ENCODE measurements around the gene ARHGAP8.
"Not testable (repeated sequence)": the region's sequence is repeated elsewhere in the genome, so short reads cannot be mapped to it uniquely, and the experiment has no call there.

GRCh38 chr22:44739666-44740065 lies 12.7 kb upstream of the ARHGAP8 start:
- not testable (repeated sequence) for TF ChIP-seq CTCF, POLR2A (IDR thresholded peaks at IDR 0.05)
